Calu3 (cell line): ENCODE data around the gene TBC1D3C. TPM values are rescaled to one million over a fixed set of nuclear protein-coding genes. Genes with fewer than 3 reads are reported as not detected.
A peak's percentile ranks its signal among the peaks of the same experiment; 100 is the strongest.
"Not testable (repeated sequence)": the region's sequence is repeated elsewhere in the genome, so short reads cannot be mapped to it uniquely, and the experiment has no call there.

Experiments used
- Bru-seq: library from RNA; stranded (reverse); fragments of 400-500 nt; gene quantifications from one replicate; lab custom pipeline; 2021; lab: Mats Ljungman, UMichigan
- BruChase-seq, 2 experiments: library from RNA; stranded (reverse); fragments of 400-500 nt; gene quantifications; one replicate each; lab custom pipeline; 2021; lab: Mats Ljungman, UMichigan
- BruUV-seq: library from RNA; stranded (reverse); fragments of 400-500 nt; replicated peaks from 2 replicates; lab custom pipeline; 2021; lab: Mats Ljungman, UMichigan
- CTCF ChIA-PET: fragments of 300-600 bp; sonication (Branson Sonifier 250); formaldehyde crosslinking; loops from one replicate; lab custom pipeline; 2022; ENCODE audit warnings: antibody characterized with exemption; lab: Charles Lee
- DNase-seq: peaks from one replicate; pipeline ENCODE4 v3.0.0; 2022
- H3K27ac Mint-ChIP-seq: one replicate; pipeline ENCODE4 v1.8.0; 2022; ENCODE audit warnings: mixed read lengths; ENCODE audit not compliant: unreplicated experiment
- H3K27me3 Mint-ChIP-seq: one replicate; pipeline ENCODE4 v1.8.0; 2022; ENCODE audit warnings: mixed read lengths; ENCODE audit not compliant: unreplicated experiment
- H3K36me3 Mint-ChIP-seq: one replicate; pipeline ENCODE4 v1.8.0; 2022; ENCODE audit warnings: mild to moderate bottlenecking, moderate library complexity, mixed read lengths; ENCODE audit not compliant: insufficient read depth, unreplicated experiment
- H3K4me1 Mint-ChIP-seq: one replicate; pipeline ENCODE4 v1.8.0; 2022; ENCODE audit warnings: mild to moderate bottlenecking, low read depth, mixed read lengths; ENCODE audit not compliant: unreplicated experiment
- H3K4me3 Mint-ChIP-seq: one replicate; pipeline ENCODE4 v1.8.0; 2022; ENCODE audit warnings: mild to moderate bottlenecking, low read depth, moderate library complexity, mixed read lengths; ENCODE audit not compliant: unreplicated experiment
- H3K9me3 Mint-ChIP-seq: one replicate; pipeline ENCODE4 v1.8.0; 2022; ENCODE audit warnings: low read depth, mixed read lengths; ENCODE audit not compliant: unreplicated experiment
- intact Hi-C: fragments of 100-400 bp; cut with micrococcal nuclease; formaldehyde crosslinking; loops from one replicate; pipeline ENCODE4 v1.10.0; 2022; ENCODE audit not compliant: unreplicated experiment
- long read RNA-seq: library from polyadenylated mRNA; stranded (forward); transcript quantifications from one replicate; pipeline ENCODE4 v2.0.0, GENCODE V29; 2022
- total RNA-seq: library from RNA; stranded (reverse); gene quantifications from 2 replicates; pipeline ENCODE4 v1.2.3, GENCODE V29; 2022

The TBC1D3C gene
- not detected in 2 replicates for total RNA-seq
- not detected for Bru-seq, nascent RNA
- percentile 14 among the genes with signal in this experiment for BruChase-seq, experiment 1, labeled RNA remaining after a 6-hour chase
- not detected for BruChase-seq, experiment 2, labeled RNA remaining after a 2-hour chase
- long read RNA-seq = 0 reads

GRCh38 chr17:38068534-38068933 is at the start of gene TBC1D3C:
Gene TBC1D3C, minus strand, starts transcription at chr17:38068634. Its CDS starts 1,568 bp downstream, at chr17:38067066.
- BruUV-seq, CTCF ChIA-PET, intact Hi-C loops, H3K27me3 Mint-ChIP-seq, H3K4me3 Mint-ChIP-seq, DNase-seq, H3K9me3 Mint-ChIP-seq, H3K27ac Mint-ChIP-seq, H3K4me1 Mint-ChIP-seq, H3K36me3 Mint-ChIP-seq: not testable (repeated sequence)

GRCh38 chr17:38099262-38099661 is 30.8 kb upstream of the TBC1D3C start:
- H3K27me3 Mint-ChIP-seq, intact Hi-C loops, H3K27ac Mint-ChIP-seq, H3K36me3 Mint-ChIP-seq, CTCF ChIA-PET, H3K4me1 Mint-ChIP-seq, BruUV-seq, H3K4me3 Mint-ChIP-seq, H3K9me3 Mint-ChIP-seq, DNase-seq: not testable (repeated sequence)

GRCh38 chr17:38094059-38094694 is 25.7 kb upstream of the TBC1D3C start:
- CTCF ChIA-PET, H3K9me3 Mint-ChIP-seq, H3K27me3 Mint-ChIP-seq, H3K27ac Mint-ChIP-seq, intact Hi-C loops, H3K36me3 Mint-ChIP-seq, BruUV-seq, H3K4me3 Mint-ChIP-seq, H3K4me1 Mint-ChIP-seq, DNase-seq: not testable (repeated sequence)

GRCh38 chr17:38088120-38088519 is 19.7 kb upstream of the TBC1D3C start:
- H3K27me3 Mint-ChIP-seq, H3K36me3 Mint-ChIP-seq, H3K4me1 Mint-ChIP-seq, H3K27ac Mint-ChIP-seq, H3K4me3 Mint-ChIP-seq, intact Hi-C loops, H3K9me3 Mint-ChIP-seq, BruUV-seq, CTCF ChIA-PET: not testable (repeated sequence)
- DNase-seq = peak; percentile 17

- H3K27me3 Mint-ChIP-seq, H3K9me3 Mint-ChIP-seq, DNase-seq, BruUV-seq, H3K4me1 Mint-ChIP-seq, CTCF ChIA-PET, H3K36me3 Mint-ChIP-seq, intact Hi-C loops, H3K27ac Mint-ChIP-seq, H3K4me3 Mint-ChIP-seq: not testable (repeated sequence)
These were observed 18.9 kb upstream of the TBC1D3C start for GRCh38 chr17:38087344-38087743.

Other genes starting within 250 kb of the TBC1D3C start
- not detected in 2 replicates for gene TBC1D3K, start 144.2 kb downstream of the TBC1D3C start, total RNA-seq
- gene TBC1D3L, start 79.6 kb downstream of the TBC1D3C start, total RNA-seq = 147 and 156 TPM in 2 replicates
- 3.1 and 4.7 TPM in 2 replicates for gene TBC1D3D, start 64.7 kb downstream of the TBC1D3C start, total RNA-seq
- gene TBC1D3E, start 59.3 kb upstream of the TBC1D3C start, total RNA-seq = 0.37 TPM in 1 of 2 replicates, not detected in the other
- gene TBC1D3, start 123.9 kb upstream of the TBC1D3C start, total RNA-seq = not detected in 2 replicates
- gene MRPL45, start 228.5 kb upstream of the TBC1D3C start, total RNA-seq = 171 and 174 TPM in 2 replicates